Eye (tissue), 1 donor: ENCODE data around the gene ACTRT3.
"Not testable (repeated sequence)": the region's sequence is repeated elsewhere in the genome, so short reads cannot be mapped to it uniquely, and the experiment has no call there.

ENCODE experiments used
- DNase-seq: peaks from one replicate; pipeline ENCODE4 v3.0.0-alpha.2; 2015

Gene ACTRT3

GRCh38 chr3:169772305-169772896 is 3.0 kb upstream of the ACTRT3 start:
- DNase-seq = peak; percentile 94

GRCh38 chr3:169771497-169772304 is 2.3 kb upstream of the ACTRT3 start:
- peak; percentile 98 for DNase-seq

GRCh38 chr3:169764882-169765612 is 4.3 kb downstream of the ACTRT3 start, which contains the start of gene TERC:
Gene TERC (minus strand): TSS chr3:169765060.
- DNase-seq = peak; percentile 96

GRCh38 chr3:169764312-169764881 is 5.0 kb downstream of the ACTRT3 start:
- DNase-seq = peak; percentile 81

GRCh38 chr3:169760479-169760878 is 8.9 kb downstream of the ACTRT3 start:
- DNase-seq = no peak

GRCh38 chr3:169759256-169759655 is 10.1 kb downstream of the ACTRT3 start:
- DNase-seq = no peak

GRCh38 chr3:169758359-169758994 is 10.9 kb downstream of the ACTRT3 start:
- DNase-seq = no peak

- DNase-seq = no peak
Observed at GRCh38 chr3:169755488-169755887, 13.9 kb downstream of the ACTRT3 start.

GRCh38 chr3:169754711-169755110 is 14.7 kb downstream of the ACTRT3 start:
- DNase-seq = no peak

- no peak for DNase-seq
Observed at GRCh38 chr3:169751875-169752274, 17.5 kb downstream of the ACTRT3 start.

- DNase-seq = no peak
Observed at GRCh38 chr3:169750665-169751064, 18.7 kb downstream of the ACTRT3 start.

- no peak for DNase-seq
Observed at GRCh38 chr3:169748670-169749069, 20.7 kb downstream of the ACTRT3 start.

GRCh38 chr3:169746924-169747323 is 22.4 kb downstream of the ACTRT3 start:
- no peak for DNase-seq

- DNase-seq = peak; percentile 54
Observed at GRCh38 chr3:169744366-169745054, 24.9 kb downstream of the ACTRT3 start.

GRCh38 chr3:169739067-169739466 is 30.3 kb downstream of the ACTRT3 start:
- DNase-seq = no peak

GRCh38 chr3:169731857-169732256 is 37.5 kb downstream of the ACTRT3 start:
- not testable (repeated sequence) for DNase-seq

GRCh38 chr3:169722724-169723123 is 46.6 kb downstream of the ACTRT3 start:
- DNase-seq = peak; percentile 25

GRCh38 chr3:169718415-169718814 is 50.9 kb downstream of the ACTRT3 start:
- DNase-seq = not testable (repeated sequence)
